ENCODE data around the gene CSRP2. TPM values are rescaled to one million over a fixed set of nuclear protein-coding genes. Genes with fewer than 3 reads are reported as not detected.

Gene CSRP2
- total and polyA plus RNA-seq, 2 of the 8 experiments (the other 6 are each of a cell fraction or from before 2014, with no cell fraction given), result 149 to 227 TPM

DNA sequence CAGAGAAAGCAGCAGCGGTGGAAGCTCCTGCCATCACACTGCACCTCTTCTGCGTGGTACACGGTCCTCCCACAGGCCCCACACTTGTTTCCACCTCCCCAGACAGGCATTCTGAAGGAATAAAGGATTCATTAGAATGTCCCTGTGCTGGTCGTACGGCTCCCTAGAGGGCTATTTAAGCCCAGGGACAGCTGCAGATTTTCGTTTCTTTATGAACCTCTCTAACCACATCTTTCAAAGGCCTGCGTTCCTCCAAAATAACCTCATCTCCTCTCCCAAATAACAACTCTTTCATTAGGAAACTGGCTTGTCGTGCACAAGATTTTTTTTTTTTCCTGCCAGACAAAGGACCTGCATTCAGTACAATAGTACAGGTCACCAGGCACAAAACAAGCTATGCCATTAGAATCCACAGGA is 12.7 kb downstream of the CSRP2 start:
- WGBS, 2 experiments (ENCODE audit: extremely low coverage in 1 of 2, insufficient coverage in 1 of 2, insufficient read length in 1 of 2, insufficient replicate concordance in 2 of 2, low coverage in 1 of 2, low lambda C conversion rate in 2 of 2, missing lambda C conversion rate in 1 of 2), result 73 to 100% methylated on average over 1 to 8 of the region's 8 CpGs
- no peak overlapping the region; a peak in 1 of 4 replicates for H3K4me2 ChIP-seq (ENCODE audit: insufficient read depth in 1 of 2, low read depth in 2 of 2, low read length in 2 of 2)
- TF ChIP-seq BCL11A (IDR thresholded peaks at IDR 0.05; ENCODE audit: low read depth in 2 of 2, low read length in 2 of 2) (no peak), GTF2F1 (IDR thresholded peaks at IDR 0.05; ENCODE audit: borderline replicate concordance, low read depth, low read length) (no peak), TAF7 (optimal IDR thresholded peaks at IDR 0.05; ENCODE audit: borderline replicate concordance, low read depth, low read length) (no peak), TEAD4 (IDR thresholded peaks at IDR 0.05; ENCODE audit: low read depth, low read length) (no peak), GABPA (IDR thresholded peaks at IDR 0.05; ENCODE audit: borderline replicate concordance, insufficient read depth, low read length) (no peak), ASH2L (IDR thresholded peaks at IDR 0.05; ENCODE audit: low read length) (no peak), POLR2AphosphoS5 (IDR thresholded peaks at IDR 0.05; ENCODE audit: low read depth, low read length) (no peak), CREB1 (IDR thresholded peaks at IDR 0.05) (no peak), SIN3A (conservative IDR thresholded peaks at IDR 0.05 in 1 of 2, IDR thresholded peaks at IDR 0.05 in 1 of 2; ENCODE audit: low read depth in 1 of 2, low read length in 2 of 2) (no peak), NANOG (IDR thresholded peaks at IDR 0.05; ENCODE audit: insufficient read depth, low read depth, low read length, poor library complexity, severe bottlenecking) (no peak)

More for the DNA sequence above, 12.7 kb downstream of the CSRP2 start:
- Histone ChIP-seq H2BK5ac (ENCODE audit: low read depth, low read length) (no peak overlapping the region), H4K91ac (replicated peaks; ENCODE audit: insufficient read length, low read length) (no peak overlapping the region), H2BK120ac (replicated peaks; ENCODE audit: low read depth, low read length) (no peak overlapping the region), H3K4me1 (replicated peaks in 1 of 4; ENCODE audit: control insufficient read depth in 3 of 4, insufficient read depth in 4 of 4, low read length in 3 of 4) (peaks cover 0 to 6% (median 3%) of the 10 kb centered on the region in 4 experiments; a peak in 4 of 7 replicates), H3K27ac (ENCODE audit: low read depth, low read length) (no peak overlapping the region), H3K56ac (replicated peaks; ENCODE audit: insufficient read length, low read depth, low read length) (no peak overlapping the region), H4K8ac (ENCODE audit: extremely low read depth, insufficient read depth, low read length) (no peak overlapping the region), H4K5ac (ENCODE audit: insufficient read length, low read depth, low read length) (no peak overlapping the region), H2AK5ac (ENCODE audit: low read depth, low read length) (no peak overlapping the region), H3K36me3 (ENCODE audit: control insufficient read depth in 2 of 4, insufficient read depth in 4 of 4, low read length in 3 of 4) (peaks cover 3 to 16% (median 10%) of the 10 kb centered on the region in 4 experiments; a peak in 7 of 8 replicates), H3K79me1 (ENCODE audit: low read depth, low read length) (peaks cover 6% of the 10 kb centered on the region; the same call in 1 of the 2 replicates), H2BK15ac (ENCODE audit: low read length) (no peak overlapping the region), H3K79me2 (ENCODE audit: control insufficient read depth in 1 of 2, insufficient read depth in 2 of 2, low read length in 2 of 2) (peaks cover 0 to 54% of the 10 kb centered on the region in 2 experiments; a peak in 3 of 4 replicates), H2BK12ac (ENCODE audit: low read depth, low read length) (no peak overlapping the region), H2AFZ (ENCODE audit: low read length) (no peak overlapping the region), H3K27me3 (replicated peaks in 1 of 4; ENCODE audit: control insufficient read depth in 3 of 4, extremely low read depth in 1 of 4, insufficient read depth in 3 of 4, low read length in 3 of 4) (no peaks in the 10 kb centered on the region), H3K23ac (ENCODE audit: insufficient read length) (no peak overlapping the region), H2BK20ac (ENCODE audit: low read length) (no peak overlapping the region), H3K4me3 (ENCODE audit: extremely low read depth in 1 of 4, insufficient read depth in 2 of 4, low read depth in 3 of 4, low read length in 4 of 4) (no peak overlapping the region), H3K18ac (ENCODE audit: extremely low read depth, low read length) (no peak overlapping the region), H3K23me2 (ENCODE audit: low read depth, low read length) (no peaks in the 10 kb centered on the region), H3K4ac (replicated peaks; ENCODE audit: insufficient read length, low read depth, low read length) (no peak overlapping the region), H4K20me1 (replicated peaks in 1 of 2; ENCODE audit: control insufficient read depth in 1 of 2, insufficient read depth in 2 of 2, low read length in 2 of 2) (no peaks in the 10 kb centered on the region), H3K9me3 (ENCODE audit: insufficient read depth in 2 of 2, low read depth in 1 of 2, low read length in 1 of 2) (no peaks in the 10 kb centered on the region), H3K9ac (replicated peaks in 1 of 4; ENCODE audit: extremely low read depth in 1 of 4, low read depth in 3 of 4, low read length in 3 of 4) (no peak overlapping the region), H3K14ac (ENCODE audit: insufficient read length) (no peak overlapping the region)
- CTCF ChIA-PET (ENCODE audit: partially characterized antibody), result interaction anchor here (0.7 to 1.4 kb wide), 9 partner anchors 17 to 726 kb away, joined by 3 to 8 read pairs (median 3); no protein-coding TSS in a partner anchor
- no peak for DNase-seq (ENCODE audit: low read depth in 1 of 2, low spot score in 2 of 2)
- POLR2A ChIA-PET (ENCODE audit: partially characterized antibody), result interaction anchor here (0.7 to 3.9 kb wide), 6 partner anchors 9 to 377 kb away, joined by 3 to 19 read pairs (median 4); partner anchors contain the start of gene CSRP2
- no peak for FAIRE-seq

Measured in H1 (cell line).